Tibial nerve (tissue), 4 donors: ENCODE measurements around the gene NFATC3. TPM values are rescaled to one million over a fixed set of nuclear protein-coding genes. Genes with fewer than 3 reads are reported as not detected.

Source experiments
- DNase-seq, 2 donors: peaks; one replicate each; pipeline ENCODE4 v3.0.0-alpha.2; 2019; ENCODE audit warnings: low spot score in 2 of 2
- H3K27ac ChIP-seq, 4 donors: fragments of 200-600 bp; sonication (generic) in 3 of 4; one replicate each; pipeline ENCODE4 v1.5.1; 2017 to 2019; ENCODE audit warnings: mild to moderate bottlenecking in 1 of 4
- H3K27me3 ChIP-seq, 2 donors: fragments of 200-600 bp; sonication (generic) in 1 of 2; one replicate each; pipeline versions ENCODE4 v1.5.1 to v1.6.0; 2017 to 2019
- H3K36me3 ChIP-seq, 3 donors: fragments of 200-600 bp; sonication (generic); one replicate each; pipeline ENCODE4 v1.5.1; 2018 to 2019
- H3K4me1 ChIP-seq, 4 donors: fragments of 200-600 bp; sonication (generic) in 3 of 4; one replicate each; pipeline ENCODE4 v1.5.1; 2017 to 2019
- H3K4me3 ChIP-seq, 4 donors: fragments of 200-600 bp; sonication (generic) in 3 of 4; one replicate each; pipeline ENCODE4 v1.5.1; 2017 to 2019; ENCODE audit warnings: mild to moderate bottlenecking in 1 of 4, moderate library complexity in 1 of 4
- H3K9me3 ChIP-seq, 4 donors: fragments of 200-600 bp; sonication (generic) in 3 of 4; one replicate each; pipeline ENCODE4 v1.5.1; 2017 to 2019
- CTCF ChIP-seq, 5 experiments: fragments of 200-600 bp in 3 of 5; fragments of 450-650 bp in 2 of 5; sonication (generic) in 3 of 5; IDR thresholded peaks; one replicate each; pipeline ENCODE4 v1.5.1; 2016 to 2019; ENCODE audit warnings: antibody characterized with exemption in 5 of 5, mild to moderate bottlenecking in 3 of 5, moderate library complexity in 2 of 5
- EP300 ChIP-seq, 2 donors: sonication (generic); formaldehyde crosslinking; IDR thresholded peaks; one replicate each; pipeline ENCODE4 v1.6.1; 2017; ENCODE audit warnings: antibody characterized with exemption in 2 of 2, mild to moderate bottlenecking in 1 of 2
- POLR2A ChIP-seq, 2 donors: fragments of 450-650 bp; IDR thresholded peaks; one replicate each; pipeline ENCODE4 v1.6.1; 2017; ENCODE audit warnings: antibody characterized with exemption in 2 of 2, mild to moderate bottlenecking in 2 of 2, moderate library complexity in 2 of 2
- WGBS, 2 donors: methylation state at CpG; one replicate each; pipeline ENCODE4 v1.1.5; 2018; 5-methylcytosine and 5-hydroxymethylcytosine counted together
- total RNA-seq, 4 donors: library from RNA; depleted of rRNA; stranded (reverse); fragments of >200 nt; gene quantifications; one replicate each; pipeline ENCODE4 v1.1.0, GENCODE V29; 2016

Gene NFATC3
- total RNA-seq, 4 donors from 2014 or later, result 81.4 to 105 (median 97.1) TPM

GRCh38 chr16:68079626-68080344 is 5.4 kb upstream of the NFATC3 start:
- TF ChIP-seq POLR2A (IDR thresholded peaks at IDR 0.05) (peak in 1 of 2 donors; percentile 25), EP300 (IDR thresholded peaks at IDR 0.05) (peak in 1 of 2 donors; percentile 68), CTCF (IDR thresholded peaks at IDR 0.05) (no peak)
- Histone ChIP-seq H3K27me3 (no peaks in the 10 kb centered on the region), H3K4me1 (peaks cover 0 to 65% (median 52%) of the 10 kb centered on the region in 4 donors), H3K36me3 (peaks cover 0 to 34% (median 0%) of the 10 kb centered on the region in 3 donors), H3K27ac (peak overlapping the region; percentile 70 to 100 (median 86)), H3K9me3 (no peaks in the 10 kb centered on the region), H3K4me3 (no peak overlapping the region)
- peak; percentile 49 to 54 for DNase-seq
- 24 to 34% methylated on average over 13 of the region's 13 CpGs for WGBS, 2 donors

- Histone ChIP-seq H3K9me3 (no peaks in the 10 kb centered on the region), H3K4me1 (peaks cover 0 to 72% (median 47%) of the 10 kb centered on the region in 4 donors), H3K4me3 (no peak overlapping the region), H3K27ac (peak overlapping the region; percentile 24 to 100 (median 90)), H3K36me3 (peaks cover 0 to 12% (median 0%) of the 10 kb centered on the region in 3 donors), H3K27me3 (no peaks in the 10 kb centered on the region)
- TF ChIP-seq POLR2A (IDR thresholded peaks at IDR 0.05) (no peak), EP300 (IDR thresholded peaks at IDR 0.05) (no peak), CTCF (IDR thresholded peaks at IDR 0.05) (no peak)
- DNase-seq, result no peak
Measured at GRCh38 chr16:68081861-68082628, 3.1 kb upstream of the NFATC3 start.

GRCh38 chr16:68082629-68083238 is 2.4 kb upstream of the NFATC3 start:
- Histone ChIP-seq H3K27ac (peak overlapping the region; percentile 98 to 100 (median 99)), H3K9me3 (no peaks in the 10 kb centered on the region), H3K4me3 (no peak overlapping the region), H3K4me1 (peaks cover 0 to 79% (median 50%) of the 10 kb centered on the region in 4 donors), H3K27me3 (no peaks in the 10 kb centered on the region), H3K36me3 (peaks cover 0 to 6% (median 0%) of the 10 kb centered on the region in 3 donors)
- WGBS, 2 donors, result 77 to 81% methylated on average over 2 of the region's 2 CpGs
- no peak for TF ChIP-seq POLR2A (IDR thresholded peaks at IDR 0.05)
- no peak for TF ChIP-seq EP300 (IDR thresholded peaks at IDR 0.05)
- no peak for TF ChIP-seq CTCF (IDR thresholded peaks at IDR 0.05)
- DNase-seq, result no peak

GRCh38 chr16:68083239-68083781 is 1.9 kb upstream of the NFATC3 start:
- Histone ChIP-seq H3K27ac (peak overlapping the region; percentile 98 to 100 (median 99)), H3K36me3 (no peaks in the 10 kb centered on the region), H3K4me1 (peaks cover 0 to 81% (median 53%) of the 10 kb centered on the region in 4 donors), H3K9me3 (no peaks in the 10 kb centered on the region), H3K27me3 (no peaks in the 10 kb centered on the region), H3K4me3 (no peak overlapping the region)
- 81 to 87% methylated on average over 4 of the region's 4 CpGs for WGBS, 2 donors
- DNase-seq, result no peak
- no peak for TF ChIP-seq POLR2A (IDR thresholded peaks at IDR 0.05)
- TF ChIP-seq CTCF (IDR thresholded peaks at IDR 0.05), result no peak
- TF ChIP-seq EP300 (IDR thresholded peaks at IDR 0.05), result no peak
